DMS114 treated with DMSO at 0.1 percent for 48 hours (cell line): ENCODE measurements around the gene CUTA.

Source experiments
- DNase-seq: peaks from one replicate; lab custom pipeline; 2025; ENCODE audit not compliant: unreplicated experiment; lab: John Stamatoyannopoulos, UW

CUTA gene

DNA sequence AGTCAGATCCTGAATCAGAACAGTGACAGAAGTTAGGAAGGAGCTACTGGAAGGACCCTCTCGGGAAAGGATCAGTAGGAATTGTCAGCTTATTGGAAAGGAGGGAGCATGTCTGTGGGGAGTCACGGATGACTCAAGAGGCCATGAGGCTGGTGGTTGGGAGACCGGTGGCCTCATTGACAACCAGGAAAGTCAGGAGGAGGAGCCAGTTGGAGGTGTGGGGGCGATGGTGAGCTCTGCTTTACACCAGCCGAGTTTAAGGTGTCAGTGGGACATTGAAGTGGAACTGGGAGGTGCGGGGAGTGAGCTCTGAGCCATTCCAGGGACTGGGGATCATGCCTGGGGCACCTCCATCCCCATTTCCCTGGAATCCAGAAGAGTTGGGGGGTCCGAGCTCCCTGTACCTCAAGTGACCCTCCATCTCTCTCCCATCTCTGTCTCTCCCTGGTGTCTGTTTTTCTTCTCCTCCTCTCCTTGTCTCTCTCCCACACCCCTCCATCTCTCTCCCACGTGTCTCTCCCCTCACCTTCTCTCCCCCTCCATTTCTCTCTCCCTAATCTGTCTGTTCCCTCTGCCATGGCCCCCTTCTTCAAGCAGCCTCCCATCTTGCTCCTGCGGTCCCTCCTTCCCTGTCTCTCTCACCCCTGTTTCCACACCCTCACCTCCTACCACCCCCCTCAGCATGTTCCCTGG lies 22.2 kb upstream of the CUTA start:
- DNase-seq, result no peak

DNA sequence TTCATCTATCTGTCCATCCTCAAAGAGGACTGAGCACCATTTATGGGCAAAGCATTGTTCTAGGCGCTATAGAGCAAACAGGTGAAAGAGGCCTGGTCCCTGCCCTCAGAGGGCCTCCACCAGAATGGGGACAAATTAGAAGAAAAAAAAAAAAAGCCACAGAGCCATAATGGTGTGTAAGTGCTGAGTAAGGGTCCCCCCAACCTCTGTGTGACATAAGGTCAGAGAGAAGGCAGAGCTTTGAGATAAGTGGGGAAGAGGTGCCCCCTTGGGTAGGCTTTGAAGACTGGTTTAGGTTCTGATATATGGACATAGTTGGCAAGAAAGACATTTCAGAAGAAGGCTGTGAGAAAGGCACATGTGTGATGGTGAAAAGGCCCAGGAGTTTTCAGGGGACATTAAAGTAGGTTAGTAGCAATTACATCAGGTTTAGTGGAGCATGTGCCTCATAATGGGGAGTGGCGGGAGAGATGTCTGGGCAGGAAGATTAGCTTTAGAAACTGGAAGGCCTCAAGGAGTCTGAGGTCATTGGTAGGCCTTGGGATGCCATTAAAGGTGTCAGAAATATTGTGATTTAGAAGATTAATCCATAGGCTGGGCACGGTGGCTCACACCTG lies 21.2 kb upstream of the CUTA start:
- no peak for DNase-seq

DNA sequence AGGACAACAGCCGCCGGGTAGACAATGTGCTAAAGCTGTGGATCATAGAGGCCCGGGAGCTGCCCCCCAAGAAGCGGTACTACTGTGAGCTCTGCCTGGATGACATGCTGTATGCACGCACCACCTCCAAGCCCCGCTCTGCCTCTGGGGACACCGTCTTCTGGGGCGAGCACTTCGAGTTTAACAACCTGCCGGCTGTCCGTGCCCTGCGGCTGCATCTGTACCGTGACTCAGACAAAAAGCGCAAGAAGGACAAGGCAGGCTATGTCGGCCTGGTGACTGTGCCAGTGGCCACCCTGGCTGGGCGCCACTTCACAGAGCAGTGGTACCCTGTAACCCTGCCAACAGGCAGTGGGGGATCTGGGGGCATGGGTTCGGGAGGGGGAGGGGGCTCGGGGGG lies 19.8 kb upstream of the CUTA start:
- DNase-seq, result no peak

DNA sequence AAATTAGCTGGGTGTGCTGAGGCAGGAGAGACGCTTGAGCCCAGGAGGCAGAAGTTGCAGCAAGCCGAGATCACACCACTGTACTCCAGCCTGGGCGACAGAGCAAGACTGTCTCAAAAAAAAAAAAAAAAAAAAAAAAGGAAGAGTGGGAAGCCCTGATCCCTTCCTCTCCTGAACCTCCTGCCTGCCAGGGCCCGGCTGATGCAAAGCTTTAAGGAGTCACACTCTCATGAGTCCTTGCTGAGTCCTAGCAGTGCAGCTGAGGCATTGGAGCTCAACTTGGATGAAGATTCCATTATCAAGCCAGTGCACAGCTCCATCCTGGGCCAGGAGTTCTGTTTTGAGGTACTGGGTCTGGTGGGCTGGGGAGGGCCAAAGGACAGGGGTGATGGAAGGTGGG lies 17.1 kb upstream of the CUTA start:
- DNase-seq, result no peak

DNA sequence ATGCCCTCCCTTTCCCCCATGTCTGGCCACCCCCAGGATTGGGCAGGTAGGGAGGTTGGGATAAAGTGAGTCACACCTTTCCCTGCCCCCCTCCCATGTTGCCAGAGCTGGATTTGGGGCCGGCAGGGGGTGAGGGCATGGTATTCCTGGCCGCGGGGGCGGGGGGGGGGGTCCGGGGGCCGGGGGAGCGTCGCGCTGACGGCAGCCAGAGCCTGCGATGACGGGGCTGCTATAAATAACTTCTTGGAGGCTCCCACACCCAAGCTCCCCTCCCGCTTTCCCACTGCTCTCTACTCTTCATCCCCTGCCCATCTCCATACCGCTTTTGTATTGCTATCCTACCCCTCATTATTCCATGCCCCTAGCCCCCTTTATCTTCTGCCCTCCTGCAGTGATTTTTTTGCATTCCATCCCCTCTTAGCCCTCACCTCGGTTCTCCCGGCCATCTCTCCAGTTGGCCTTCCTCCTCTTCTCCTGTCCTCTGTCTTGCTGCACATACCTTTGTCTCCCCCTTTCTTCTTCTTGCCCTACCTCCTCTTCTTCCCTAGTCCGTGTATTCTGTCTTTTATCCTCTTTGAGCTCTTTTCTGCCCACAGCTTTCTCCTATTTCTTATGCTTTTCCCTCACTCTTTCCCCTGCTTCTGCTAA lies 15.8 kb upstream of the CUTA start:
- no peak for DNase-seq

DNA sequence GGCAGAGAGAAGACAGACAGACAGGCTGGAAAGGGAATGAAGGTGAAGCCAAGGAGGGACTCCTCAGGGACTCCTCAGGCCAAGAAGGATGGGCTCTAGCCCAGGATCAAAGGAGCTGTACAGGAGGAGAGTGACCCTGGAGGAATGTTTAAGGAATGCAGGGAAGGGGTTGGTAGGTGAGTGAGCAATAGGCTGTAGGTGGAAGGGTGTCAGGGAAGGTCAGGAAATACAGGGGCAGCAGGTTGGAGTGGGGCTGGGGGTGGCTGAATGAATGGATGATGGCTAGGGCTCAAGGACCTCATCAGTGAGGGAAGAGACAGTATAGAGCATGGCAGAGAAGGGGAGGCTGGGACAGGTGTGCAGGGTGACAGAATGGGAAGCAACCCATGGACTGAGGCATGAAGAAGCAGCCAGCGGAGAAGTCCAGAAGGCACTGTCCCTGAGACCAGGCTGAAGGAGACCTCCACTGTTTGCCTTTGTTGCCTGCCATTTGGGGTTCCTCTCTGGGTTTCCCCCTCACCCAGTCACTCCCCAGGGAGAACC lies 15.2 kb upstream of the CUTA start:
- DNase-seq, result no peak

GRCh38 chr6:33432546-33432945 lies 14.6 kb upstream of the CUTA start:
- no peak for DNase-seq

DNA sequence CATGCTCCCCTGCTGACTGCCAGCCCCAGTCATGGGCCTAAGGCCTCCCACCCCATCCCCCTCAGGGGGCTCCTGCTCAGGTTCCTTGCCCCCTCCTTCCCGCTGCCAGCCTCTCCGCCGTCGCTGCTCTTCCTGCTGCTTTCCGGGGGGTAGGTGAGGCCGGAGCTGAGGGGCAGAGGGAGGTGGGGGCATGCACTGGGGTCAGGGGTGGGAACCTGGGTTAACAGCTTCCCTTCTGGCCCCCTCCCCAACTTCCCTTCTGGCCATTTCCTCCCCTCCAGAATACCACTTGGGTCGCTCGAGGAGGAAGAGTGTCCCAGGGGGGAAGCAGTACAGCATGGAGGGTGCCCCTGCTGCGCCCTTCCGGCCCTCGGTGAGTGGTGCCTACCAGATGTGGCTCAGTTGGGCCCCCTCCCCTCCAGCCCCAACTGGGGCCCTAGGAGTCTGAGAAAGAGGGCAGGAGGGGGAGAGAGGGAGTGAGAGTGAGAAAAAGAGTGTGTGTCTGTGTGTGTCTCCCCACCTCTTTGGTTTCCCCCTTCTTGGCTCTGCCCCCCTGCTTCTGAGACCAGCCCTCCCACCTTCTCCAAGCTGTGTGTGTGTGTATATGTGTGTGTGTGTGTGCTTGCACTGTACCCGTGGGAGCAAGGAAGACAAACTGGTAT lies 14.1 kb upstream of the CUTA start:
- DNase-seq, result no peak

- peak; percentile 72 for DNase-seq
Measured at GRCh38 chr6:33430991-33431879, 13.3 kb upstream of the CUTA start.

GRCh38 chr6:33430334-33430733 lies 12.4 kb upstream of the CUTA start:
- no peak for DNase-seq

DNA sequence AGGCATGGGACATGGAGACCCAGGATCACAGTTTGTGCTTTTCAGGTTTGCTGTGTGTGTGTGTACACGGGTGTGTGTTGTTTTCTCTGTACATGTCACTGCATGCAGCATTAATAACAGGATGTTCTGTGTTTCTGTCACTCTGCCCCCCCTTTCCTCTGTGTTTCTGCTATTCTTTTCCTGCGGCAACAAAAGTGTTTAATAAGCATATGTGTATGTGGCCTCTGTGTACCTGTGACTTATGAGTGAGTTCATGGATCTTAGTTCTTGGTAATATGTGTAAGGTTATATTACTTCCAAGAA lies 11.8 kb upstream of the CUTA start:
- DNase-seq, result no peak

- no peak for DNase-seq
Measured at GRCh38 chr6:33428966-33429749, 11.3 kb upstream of the CUTA start.

DNA sequence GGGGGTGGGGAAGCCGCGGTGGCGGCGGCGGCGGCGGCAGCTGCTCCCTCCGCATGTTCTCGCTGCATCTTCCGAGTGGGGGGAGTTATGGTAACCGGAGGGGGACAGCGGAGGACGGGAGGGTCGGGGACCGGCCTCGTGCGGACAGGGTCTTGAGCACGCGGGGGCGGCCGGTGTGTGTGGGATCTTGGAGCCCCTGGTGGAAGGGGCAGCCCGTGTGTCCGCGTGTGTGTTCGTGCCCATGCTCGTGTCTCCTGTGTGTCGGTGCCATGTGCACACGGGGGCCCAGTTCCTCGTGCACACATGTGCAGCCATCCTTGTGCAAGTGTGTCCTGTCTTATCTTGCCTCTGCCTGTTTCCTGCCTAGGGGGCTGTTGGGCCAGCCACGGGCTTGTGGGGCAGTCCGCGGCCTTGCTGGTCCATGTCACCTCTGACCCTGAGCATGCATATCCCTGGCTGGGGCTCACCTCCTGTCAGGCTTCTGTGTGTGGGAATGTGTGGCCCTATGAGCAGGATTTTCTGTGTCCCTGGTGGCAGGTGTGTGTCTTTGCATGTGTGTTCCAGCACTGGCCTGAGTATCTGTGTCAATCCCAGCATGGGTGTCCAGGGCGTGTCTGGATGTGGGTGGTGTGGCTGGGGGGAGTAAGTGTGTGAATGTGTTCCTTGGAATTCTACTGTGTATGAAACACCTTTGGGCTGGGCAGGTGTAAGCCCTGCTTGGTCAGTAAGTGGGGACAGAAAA lies 10.5 kb upstream of the CUTA start:
- DNase-seq, result peak; percentile 52

- no peak for DNase-seq
Measured at GRCh38 chr6:33427585-33428223, 9.8 kb upstream of the CUTA start.

DNA sequence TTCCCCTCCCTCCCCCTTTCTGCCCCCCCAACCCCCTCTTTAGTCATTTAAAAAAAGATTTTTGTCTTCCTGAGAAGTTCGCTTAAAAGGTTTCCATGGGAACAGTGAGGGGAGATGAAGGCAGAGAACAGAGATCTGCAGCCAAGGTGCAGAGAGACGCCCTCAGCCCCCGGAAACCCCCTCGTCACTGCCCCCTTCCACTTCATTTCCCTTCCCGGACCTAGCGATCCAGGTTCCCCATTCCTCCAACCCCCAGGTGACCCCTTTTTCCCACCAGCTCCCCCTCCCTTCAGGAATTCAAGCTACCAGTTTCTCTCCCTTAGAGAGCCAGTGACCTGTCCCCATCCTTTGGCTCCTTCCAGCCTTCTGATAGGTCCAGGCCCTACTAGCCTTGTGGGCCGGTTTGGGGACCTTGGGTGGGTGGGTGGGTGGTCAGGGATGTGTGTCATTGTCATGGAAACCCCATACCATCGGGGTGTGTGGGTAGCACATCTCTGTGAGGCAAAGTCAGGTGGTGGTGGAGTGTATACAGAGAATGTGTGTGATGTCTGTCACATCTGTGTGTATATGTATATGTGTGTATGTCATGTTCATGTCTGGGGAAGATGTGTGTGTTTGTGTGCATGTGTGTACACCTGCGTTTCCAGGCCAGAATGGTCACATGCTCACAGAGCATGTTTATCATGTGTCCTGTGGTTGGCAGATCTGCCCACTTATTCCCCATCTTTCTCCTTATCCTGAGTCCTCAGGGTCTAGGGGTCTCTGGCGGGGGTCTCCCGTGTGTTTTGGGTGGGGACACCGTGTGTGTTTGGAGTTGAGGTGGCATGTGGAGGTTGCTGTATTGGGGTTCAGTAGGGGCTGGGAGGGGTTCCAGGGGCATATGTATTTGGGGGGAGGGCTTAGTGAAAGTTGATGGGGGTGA lies 8.9 kb upstream of the CUTA start:
- DNase-seq, result no peak

DNA sequence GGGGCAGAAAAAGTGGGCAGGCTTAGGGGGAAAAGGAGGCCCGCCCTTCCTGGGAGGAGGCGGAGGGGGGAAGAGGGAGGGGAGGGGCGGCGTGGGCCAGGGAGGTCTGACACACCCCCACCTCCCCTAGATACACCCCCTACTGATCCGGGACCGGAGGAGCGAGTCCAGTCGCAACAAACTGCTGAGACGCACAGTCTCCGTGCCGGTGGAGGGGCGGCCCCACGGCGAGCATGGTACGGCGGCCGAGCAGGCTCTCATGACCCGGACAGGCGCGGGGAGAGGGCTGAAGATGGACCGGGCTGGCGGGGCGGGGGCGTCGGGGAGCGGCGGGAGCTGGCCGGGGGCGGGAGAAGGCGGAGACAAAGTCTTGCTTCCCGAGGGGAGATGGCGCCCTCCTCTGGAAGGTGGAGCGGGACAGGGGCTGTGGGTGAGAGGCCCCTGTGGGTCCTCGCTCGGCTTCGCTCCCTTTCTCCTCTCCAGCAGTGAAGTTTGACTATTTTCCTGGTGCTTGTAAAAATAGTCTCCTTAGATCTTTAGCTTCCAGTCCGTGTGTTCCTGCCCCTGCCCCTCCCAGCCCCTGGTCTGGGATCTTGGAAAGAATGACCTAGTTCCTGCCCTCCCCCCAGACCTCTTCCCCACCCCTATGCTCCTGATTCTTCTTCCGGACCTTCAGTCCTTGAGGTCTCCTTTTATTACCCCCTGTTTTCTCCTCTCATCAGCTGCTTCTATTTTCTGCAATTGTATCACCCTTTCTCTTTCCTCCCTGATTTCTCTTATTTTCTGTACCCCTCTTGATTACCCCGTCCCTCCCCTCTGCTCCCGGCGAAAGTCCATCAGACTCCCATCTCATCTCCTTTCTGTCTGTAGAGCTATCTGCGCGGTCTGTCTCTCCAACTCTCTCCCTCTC lies 8.0 kb upstream of the CUTA start:
- DNase-seq, result peak; percentile 89
